LNCaP clone FGC (cell line): ENCODE measurements around the gene GPRC5A.

Experiments used
- DNase-seq: peaks from one replicate; pipeline ENCODE4 v3.0.0-alpha.2; 2011; ENCODE audit warnings: low read depth
- H3K4me3 ChIP-seq: 2 replicates; pipeline ENCODE4 v1.5.1; 2011; ENCODE audit warnings: mild to moderate bottlenecking, low read depth, low read length, control low read depth
- TF ChIP-seq, protein P1 (sequence below): IDR thresholded peaks from 2 replicates; pipeline ENCODE4 v1.5.1; 2012; ENCODE audit warnings: mild to moderate bottlenecking; ENCODE audit not compliant: control insufficient read depth, insufficient read depth; ENCODE audit errors: extremely low read depth

GPRC5A gene

DNA sequence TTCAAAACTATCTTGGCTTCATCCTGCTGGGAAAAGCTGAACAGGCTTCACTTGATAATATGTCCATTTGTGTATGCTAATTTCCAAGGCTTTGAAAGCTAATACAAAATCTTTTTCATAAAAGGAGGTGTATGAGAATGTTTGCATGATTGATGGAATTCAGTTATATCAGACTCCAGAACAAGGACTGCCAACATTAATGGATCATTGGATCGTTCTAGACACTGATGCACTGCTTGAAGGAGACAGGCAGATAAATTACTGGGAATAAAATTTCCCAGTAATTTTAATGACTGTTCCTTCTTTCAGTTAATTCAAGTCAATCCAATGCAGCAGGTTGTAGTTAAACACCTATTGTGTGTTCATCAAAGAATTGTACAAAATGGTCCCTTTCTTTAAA lies 60.1 kb downstream of the GPRC5A start:
- no peak for DNase-seq
- H3K4me3 ChIP-seq = no peak overlapping the region
- TF ChIP-seq, protein P1, sequence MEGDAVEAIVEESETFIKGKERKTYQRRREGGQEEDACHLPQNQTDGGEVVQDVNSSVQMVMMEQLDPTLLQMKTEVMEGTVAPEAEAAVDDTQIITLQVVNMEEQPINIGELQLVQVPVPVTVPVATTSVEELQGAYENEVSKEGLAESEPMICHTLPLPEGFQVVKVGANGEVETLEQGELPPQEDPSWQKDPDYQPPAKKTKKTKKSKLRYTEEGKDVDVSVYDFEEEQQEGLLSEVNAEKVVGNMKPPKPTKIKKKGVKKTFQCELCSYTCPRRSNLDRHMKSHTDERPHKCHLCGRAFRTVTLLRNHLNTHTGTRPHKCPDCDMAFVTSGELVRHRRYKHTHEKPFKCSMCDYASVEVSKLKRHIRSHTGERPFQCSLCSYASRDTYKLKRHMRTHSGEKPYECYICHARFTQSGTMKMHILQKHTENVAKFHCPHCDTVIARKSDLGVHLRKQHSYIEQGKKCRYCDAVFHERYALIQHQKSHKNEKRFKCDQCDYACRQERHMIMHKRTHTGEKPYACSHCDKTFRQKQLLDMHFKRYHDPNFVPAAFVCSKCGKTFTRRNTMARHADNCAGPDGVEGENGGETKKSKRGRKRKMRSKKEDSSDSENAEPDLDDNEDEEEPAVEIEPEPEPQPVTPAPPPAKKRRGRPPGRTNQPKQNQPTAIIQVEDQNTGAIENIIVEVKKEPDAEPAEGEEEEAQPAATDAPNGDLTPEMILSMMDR = no peak

- DNase-seq = no peak
- H3K4me3 ChIP-seq = no peak within 1 kb of the TSS
Observed at GRCh38 chr12:12952036-12952435, 60.7 kb downstream of the GPRC5A start, which contains the start of gene GPRC5D. Gene GPRC5D, minus strand, starts transcription at chr12:12952170. Its CDS starts 1,786 bp downstream, at chr12:12950384.

DNA sequence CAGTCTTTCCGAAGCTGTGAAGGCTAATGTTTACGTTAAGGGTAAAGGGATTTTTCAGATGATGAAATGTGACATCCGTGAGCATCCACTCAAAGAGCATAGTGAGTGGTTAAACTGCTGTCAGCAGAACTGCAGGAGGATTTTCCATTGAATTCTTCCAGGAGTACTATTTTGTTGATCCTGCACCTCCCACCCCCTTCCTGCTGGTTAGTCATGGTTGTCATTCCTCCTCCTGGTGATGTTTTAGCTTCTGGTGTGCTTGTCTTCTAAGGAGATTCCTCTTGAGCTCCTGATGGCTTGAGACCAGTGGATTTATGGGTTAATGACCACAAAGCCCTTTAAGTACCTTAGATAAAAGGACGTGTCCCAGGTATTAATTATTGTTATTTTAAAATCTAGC lies 63.0 kb downstream of the GPRC5A start:
- TF ChIP-seq, protein P1 = no peak

More at GRCh38 chr12:12952036-12952435, 60.7 kb downstream of the GPRC5A start, which contains the start of gene GPRC5D:
- TF ChIP-seq, protein P1 = no peak

DNA sequence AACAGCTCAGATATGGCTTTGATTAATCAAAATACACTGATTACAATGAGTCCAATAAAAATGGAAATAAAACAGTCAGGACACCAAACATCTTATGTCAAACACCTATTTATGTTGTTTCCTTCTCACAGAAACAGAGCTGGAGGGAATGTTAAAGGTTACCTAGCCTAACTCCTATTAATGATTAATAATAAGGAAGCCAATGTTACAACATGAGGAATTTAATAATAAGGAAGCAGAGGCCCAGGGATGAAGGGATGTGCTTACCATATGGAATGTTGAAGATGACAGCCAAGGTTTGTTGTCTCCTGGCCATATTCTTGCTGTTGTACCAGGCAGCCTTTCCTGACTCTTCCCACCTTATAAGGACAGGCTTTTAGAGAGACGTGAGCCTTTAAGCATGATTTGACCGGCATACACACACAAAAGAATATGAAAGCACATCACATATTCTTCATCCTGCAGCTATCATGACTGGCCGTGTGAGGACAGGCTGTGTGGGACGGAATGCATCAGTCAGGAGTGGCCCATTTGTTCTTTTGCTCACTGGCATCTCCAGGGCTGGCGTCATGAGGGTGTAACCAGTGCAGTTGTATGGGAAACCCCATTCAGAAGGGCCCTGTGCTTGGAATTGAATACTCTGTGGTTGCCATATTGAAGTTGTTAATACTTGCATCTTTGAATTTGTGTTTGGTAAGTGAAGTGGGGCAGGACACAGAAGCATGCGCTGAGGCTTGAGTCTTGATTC lies 63.7 kb downstream of the GPRC5A start:
- H3K4me3 ChIP-seq = no peak overlapping the region
- TF ChIP-seq, protein P1 = no peak
- DNase-seq = no peak

More for the DNA sequence above, 63.0 kb downstream of the GPRC5A start:
- no peak for DNase-seq
- no peak overlapping the region for H3K4me3 ChIP-seq

GRCh38 chr12:12958886-12959285 lies 67.5 kb downstream of the GPRC5A start:
- H3K4me3 ChIP-seq = no peak overlapping the region
- TF ChIP-seq, protein P1 = no peak
- no peak for DNase-seq

DNA sequence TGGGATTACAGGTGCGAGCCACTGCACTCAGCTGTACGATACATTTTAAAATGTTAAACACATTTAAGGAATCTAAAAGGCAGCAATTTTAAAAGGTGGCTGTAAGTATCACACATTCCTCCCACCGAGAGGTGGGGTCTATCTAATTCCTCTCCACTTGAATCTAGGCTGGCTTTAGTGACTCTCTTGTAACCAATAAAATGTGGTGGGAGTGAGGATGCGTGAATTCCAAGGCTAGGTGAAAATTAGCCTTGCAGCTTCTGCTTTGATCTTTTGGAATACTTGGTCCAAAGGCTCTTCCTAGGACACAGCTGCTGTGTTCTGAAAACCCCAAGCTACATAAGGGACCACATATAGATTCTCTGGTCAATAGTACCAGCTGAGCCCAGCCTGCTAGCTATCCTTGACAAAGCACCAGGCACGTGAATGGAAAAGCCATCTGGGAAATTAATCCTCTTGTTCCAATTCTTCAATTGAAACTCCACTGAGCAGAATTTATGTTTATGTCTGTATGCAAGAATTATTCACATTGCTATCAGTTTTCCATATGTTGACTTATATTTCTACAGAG lies 69.4 kb downstream of the GPRC5A start:
- TF ChIP-seq, protein P1 = no peak
- no peak for DNase-seq
- H3K4me3 ChIP-seq = no peak overlapping the region
